ENCODE measurements around the gene RCAN2.

RCAN2 gene

DNA sequence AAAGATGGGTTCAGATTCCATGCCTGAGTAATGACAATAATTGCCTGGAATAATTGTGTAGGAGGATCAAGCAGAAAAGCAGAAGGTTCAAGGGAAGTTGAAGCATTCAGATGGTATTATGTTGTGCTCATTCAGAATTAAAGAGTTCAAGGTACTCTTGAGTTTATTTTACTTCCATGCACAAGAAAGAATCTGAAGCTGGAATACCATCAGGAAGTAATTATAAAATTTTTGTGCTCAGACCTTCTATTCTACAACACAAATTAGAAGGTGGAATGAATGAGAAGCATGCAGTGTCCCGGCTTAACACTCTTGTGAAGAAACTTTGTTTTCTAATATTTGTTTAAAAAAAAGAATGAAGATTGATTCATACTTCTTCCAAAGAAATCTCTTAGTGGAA, 181.1 kb downstream of the RCAN2 start:
- TF ChIP-seq CTCF (IDR thresholded peaks at IDR 0.05; ENCODE audit: poor library complexity, severe bottlenecking): no peak

GRCh38 chr6:46306431-46306830, 184.8 kb downstream of the RCAN2 start:
- H3K27ac ChIP-seq (ENCODE audit: poor library complexity, severe bottlenecking): no peak overlapping the region
- no peak for ATAC-seq (ENCODE audit: low read depth)

More for the DNA sequence above, 181.1 kb downstream of the RCAN2 start:
- no peaks in the 10 kb centered on the region for H3K9me3 ChIP-seq (ENCODE audit: severe bottlenecking)
- no peak overlapping the region for H3K27ac ChIP-seq (ENCODE audit: poor library complexity, severe bottlenecking)
- no peaks in the 10 kb centered on the region for H3K27me3 ChIP-seq (ENCODE audit: insufficient read depth, poor library complexity, severe bottlenecking)
- no peaks in the 10 kb centered on the region for H3K36me3 ChIP-seq (ENCODE audit: low read depth)
- H3K4me3 ChIP-seq (ENCODE audit: severe bottlenecking): no peak overlapping the region
- H3K4me1 ChIP-seq (ENCODE audit: insufficient read depth, poor library complexity, severe bottlenecking): no peaks in the 10 kb centered on the region
- ATAC-seq (ENCODE audit: low read depth) (no peak), DNase-seq (ENCODE audit: low spot score) (no peak)

DNA sequence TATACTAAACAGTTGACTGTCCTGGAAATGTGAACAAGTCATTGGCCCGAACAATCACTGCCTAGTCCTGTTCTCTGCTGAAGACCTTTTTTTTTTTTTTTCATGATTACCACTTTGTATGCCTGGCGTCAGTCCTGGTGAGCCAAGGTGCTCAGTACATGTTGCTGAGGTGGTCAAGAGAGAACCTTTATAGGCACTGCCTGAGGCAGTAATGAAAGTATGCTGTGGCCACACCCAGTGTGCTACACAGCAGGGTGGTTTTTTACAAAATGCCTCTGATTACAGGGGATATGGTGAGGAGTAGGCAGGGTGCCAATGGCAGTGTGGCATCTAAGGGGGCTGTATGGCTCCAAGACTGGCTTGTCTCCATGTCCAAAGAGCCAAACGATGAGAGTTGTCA, 185.4 kb downstream of the RCAN2 start:
- Histone ChIP-seq H3K9me3 (ENCODE audit: severe bottlenecking) (no peaks in the 10 kb centered on the region), H3K4me1 (ENCODE audit: insufficient read depth, poor library complexity, severe bottlenecking) (no peaks in the 10 kb centered on the region), H3K4me3 (ENCODE audit: severe bottlenecking) (no peak overlapping the region), H3K27me3 (ENCODE audit: insufficient read depth, poor library complexity, severe bottlenecking) (peaks cover 4% of the 10 kb centered on the region), H3K27ac (ENCODE audit: poor library complexity, severe bottlenecking) (no peak overlapping the region), H3K36me3 (ENCODE audit: low read depth) (no peaks in the 10 kb centered on the region)
- ATAC-seq (ENCODE audit: low read depth): no peak
- no peak for DNase-seq (ENCODE audit: low spot score)
- no peak for TF ChIP-seq CTCF (IDR thresholded peaks at IDR 0.05; ENCODE audit: poor library complexity, severe bottlenecking)

More at GRCh38 chr6:46306431-46306830, 184.8 kb downstream of the RCAN2 start:
- H3K36me3 ChIP-seq (ENCODE audit: low read depth): no peaks in the 10 kb centered on the region
- H3K4me3 ChIP-seq (ENCODE audit: severe bottlenecking): no peak overlapping the region
- no peaks in the 10 kb centered on the region for H3K27me3 ChIP-seq (ENCODE audit: insufficient read depth, poor library complexity, severe bottlenecking)
- TF ChIP-seq CTCF (IDR thresholded peaks at IDR 0.05; ENCODE audit: poor library complexity, severe bottlenecking): no peak
- DNase-seq (ENCODE audit: low spot score): no peak
- H3K9me3 ChIP-seq (ENCODE audit: severe bottlenecking): no peaks in the 10 kb centered on the region
- no peaks in the 10 kb centered on the region for H3K4me1 ChIP-seq (ENCODE audit: insufficient read depth, poor library complexity, severe bottlenecking)

GRCh38 chr6:46305236-46305635, 186.0 kb downstream of the RCAN2 start:
- Histone ChIP-seq H3K4me3 (ENCODE audit: severe bottlenecking) (no peak overlapping the region), H3K27ac (ENCODE audit: poor library complexity, severe bottlenecking) (no peak overlapping the region), H3K4me1 (ENCODE audit: insufficient read depth, poor library complexity, severe bottlenecking) (no peaks in the 10 kb centered on the region), H3K36me3 (ENCODE audit: low read depth) (no peaks in the 10 kb centered on the region), H3K9me3 (ENCODE audit: severe bottlenecking) (no peaks in the 10 kb centered on the region), H3K27me3 (ENCODE audit: insufficient read depth, poor library complexity, severe bottlenecking) (peaks cover 4% of the 10 kb centered on the region)
- ATAC-seq (ENCODE audit: low read depth) (no peak), DNase-seq (ENCODE audit: low spot score) (no peak)
- TF ChIP-seq CTCF (IDR thresholded peaks at IDR 0.05; ENCODE audit: poor library complexity, severe bottlenecking): no peak

DNA sequence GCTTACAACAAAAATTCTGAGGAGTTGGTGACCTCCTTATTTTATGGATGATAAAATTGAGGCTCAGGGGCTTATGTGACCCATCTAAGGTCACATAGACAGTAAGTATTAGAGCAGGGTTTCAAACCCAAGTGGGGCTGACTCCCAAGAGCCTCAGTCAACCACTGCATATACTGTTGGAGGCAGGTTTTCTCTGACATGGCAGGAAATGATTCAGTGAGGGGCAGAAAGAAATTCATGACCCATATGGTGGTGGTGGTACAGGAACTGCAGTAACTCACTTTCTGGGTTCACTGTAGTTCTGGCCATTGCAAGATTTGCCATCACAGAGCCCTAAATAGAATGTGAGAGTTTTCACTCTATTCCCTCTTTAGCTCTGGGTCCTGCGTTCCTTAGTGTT, 188.4 kb downstream of the RCAN2 start:
- Histone ChIP-seq H3K4me3 (ENCODE audit: severe bottlenecking) (no peak overlapping the region), H3K9me3 (ENCODE audit: severe bottlenecking) (no peaks in the 10 kb centered on the region), H3K36me3 (ENCODE audit: low read depth) (no peaks in the 10 kb centered on the region), H3K27me3 (ENCODE audit: insufficient read depth, poor library complexity, severe bottlenecking) (peaks cover 4% of the 10 kb centered on the region), H3K4me1 (ENCODE audit: insufficient read depth, poor library complexity, severe bottlenecking) (no peaks in the 10 kb centered on the region), H3K27ac (ENCODE audit: poor library complexity, severe bottlenecking) (no peak overlapping the region)
- no peak for DNase-seq (ENCODE audit: low spot score)
- no peak for ATAC-seq (ENCODE audit: low read depth)
- TF ChIP-seq CTCF (IDR thresholded peaks at IDR 0.05; ENCODE audit: poor library complexity, severe bottlenecking): no peak

Measured in RWPE2 (cell line).